Left lobe of liver (tissue), 2 donors: ENCODE data around the gene TESMIN. TPM values are rescaled to one million over a fixed set of nuclear protein-coding genes. Genes with fewer than 3 reads are reported as not detected.
A peak's percentile ranks its signal among the peaks of the same experiment; 100 is the strongest.

Experiments used
- ATAC-seq: fragments of 200-7000 bp; cut with Tn5 transposase; one replicate; pipeline ENCODE4 v1.9.1; 2020; ENCODE audit warnings: mild to moderate bottlenecking, moderate library complexity
- DNase-seq: peaks from one replicate; pipeline ENCODE4 v3.0.0-alpha.2; 2020; ENCODE audit warnings: low spot score
- total RNA-seq: library from RNA; stranded (reverse); gene quantifications from one replicate; pipeline ENCODE4 v1.2.1, GENCODE V29; 2021
- donor health status: DM: no; HTN: no; CAD: no; lungs with moderate emphysema.
- donor health status: DM: no; HTN: yes; CAD: no.

Gene TESMIN
- total RNA-seq, 1 donor from 2014 or later, result 0.70 TPM

GRCh38 chr11:68685656-68686380 lies 65.5 kb downstream of the TESMIN start:
- no peak for DNase-seq
- ATAC-seq, result no peak

- DNase-seq (no peak), ATAC-seq (peak; percentile 40)
These were observed 66.6 kb downstream of the TESMIN start, which contains the start of gene GAL for GRCh38 chr11:68684385-68685356. Gene GAL, plus strand, starts transcription at chr11:68684544. Its CDS starts 380 bp downstream, at chr11:68684924.

GRCh38 chr11:68683536-68684384 lies 67.6 kb downstream of the TESMIN start:
- no peak for DNase-seq
- peak; percentile 27 for ATAC-seq

GRCh38 chr11:68683121-68683520 lies 68.2 kb downstream of the TESMIN start:
- DNase-seq (no peak), ATAC-seq (peak; percentile 13)

- no peak for ATAC-seq
- DNase-seq, result no peak
These were observed 68.8 kb downstream of the TESMIN start for GRCh38 chr11:68682531-68682961.

GRCh38 chr11:68680541-68681231 lies 70.6 kb downstream of the TESMIN start:
- DNase-seq (no peak), ATAC-seq (no peak)

- ATAC-seq, result no peak
- DNase-seq, result no peak
These were observed 73.3 kb downstream of the TESMIN start for GRCh38 chr11:68678031-68678441.

GRCh38 chr11:68677432-68677831 lies 73.9 kb downstream of the TESMIN start:
- ATAC-seq, result no peak
- no peak for DNase-seq

GRCh38 chr11:68674461-68674860 lies 76.9 kb downstream of the TESMIN start:
- DNase-seq (no peak), ATAC-seq (no peak)

GRCh38 chr11:68673991-68674390 lies 77.3 kb downstream of the TESMIN start:
- DNase-seq, result no peak
- no peak for ATAC-seq

- no peak for ATAC-seq
- DNase-seq, result no peak
These were observed 77.9 kb downstream of the TESMIN start for GRCh38 chr11:68673306-68673945.

GRCh38 chr11:68670208-68670992 lies 80.9 kb downstream of the TESMIN start:
- ATAC-seq (no peak), DNase-seq (no peak)

GRCh38 chr11:68669301-68670090 lies 81.8 kb downstream of the TESMIN start:
- DNase-seq (no peak), ATAC-seq (no peak)

GRCh38 chr11:68667511-68668500 lies 83.5 kb downstream of the TESMIN start:
- DNase-seq, result no peak
- ATAC-seq, result no peak

- no peak for ATAC-seq
- DNase-seq, result no peak
These were observed 84.5 kb downstream of the TESMIN start for GRCh38 chr11:68666849-68667248.

GRCh38 chr11:68665436-68665835 lies 85.9 kb downstream of the TESMIN start:
- DNase-seq (no peak), ATAC-seq (no peak)

- no peak for DNase-seq
These were observed 86.4 kb downstream of the TESMIN start for GRCh38 chr11:68664906-68665305.

More at GRCh38 chr11:68664906-68665305, 86.4 kb downstream of the TESMIN start:
- ATAC-seq, result no peak
